MV-4-11 (cell line): ENCODE results near the gene ZNF221.
A peak's percentile ranks its signal among the peaks of the same experiment; 100 is the strongest.

Experiments
- DNase-seq: peaks from one replicate; lab custom pipeline; 2025; lab: John Stamatoyannopoulos, UW

Gene ZNF221

DNA sequence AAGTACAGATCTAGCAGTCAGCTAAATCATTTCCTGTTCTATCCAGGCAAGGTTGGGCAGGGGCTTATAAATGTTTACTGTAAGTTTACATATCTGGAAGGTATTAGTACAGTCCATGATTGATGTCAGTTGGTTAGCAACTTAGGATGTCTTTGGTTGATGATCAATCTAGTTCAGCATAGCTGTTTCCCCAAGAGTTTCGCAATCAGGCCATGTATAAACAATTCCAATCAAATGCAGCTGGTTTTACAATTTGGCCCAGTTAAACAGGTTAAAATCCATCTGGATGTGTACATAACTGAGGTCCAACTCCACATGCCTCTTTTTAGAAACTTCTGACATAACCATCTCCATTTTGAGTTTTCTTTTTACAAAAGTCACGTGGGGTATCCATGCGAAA, 6.9 kb downstream of the ZNF221 start:
- DNase-seq: peak; percentile 13

DNA sequence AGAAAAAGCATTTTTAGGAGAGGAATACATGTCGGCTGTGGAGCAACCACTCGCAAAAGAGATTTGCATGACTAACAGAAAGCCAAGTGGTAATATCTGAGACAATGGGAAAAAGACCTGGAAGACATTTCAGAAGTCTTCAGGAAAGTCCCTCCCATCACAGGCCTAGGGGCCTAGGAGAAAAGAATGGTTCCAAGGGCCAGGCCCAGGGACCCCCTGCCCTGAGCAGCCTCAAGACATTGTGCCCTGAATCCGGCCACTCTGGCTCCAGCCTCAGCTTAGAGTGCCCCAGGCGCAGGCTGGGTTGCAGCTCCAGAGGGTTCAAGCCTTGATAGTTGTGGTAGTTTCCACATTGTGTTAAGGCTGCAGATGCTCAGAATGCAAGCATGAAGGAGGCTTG, 9.4 kb downstream of the ZNF221 start:
- DNase-seq: no peak

DNA sequence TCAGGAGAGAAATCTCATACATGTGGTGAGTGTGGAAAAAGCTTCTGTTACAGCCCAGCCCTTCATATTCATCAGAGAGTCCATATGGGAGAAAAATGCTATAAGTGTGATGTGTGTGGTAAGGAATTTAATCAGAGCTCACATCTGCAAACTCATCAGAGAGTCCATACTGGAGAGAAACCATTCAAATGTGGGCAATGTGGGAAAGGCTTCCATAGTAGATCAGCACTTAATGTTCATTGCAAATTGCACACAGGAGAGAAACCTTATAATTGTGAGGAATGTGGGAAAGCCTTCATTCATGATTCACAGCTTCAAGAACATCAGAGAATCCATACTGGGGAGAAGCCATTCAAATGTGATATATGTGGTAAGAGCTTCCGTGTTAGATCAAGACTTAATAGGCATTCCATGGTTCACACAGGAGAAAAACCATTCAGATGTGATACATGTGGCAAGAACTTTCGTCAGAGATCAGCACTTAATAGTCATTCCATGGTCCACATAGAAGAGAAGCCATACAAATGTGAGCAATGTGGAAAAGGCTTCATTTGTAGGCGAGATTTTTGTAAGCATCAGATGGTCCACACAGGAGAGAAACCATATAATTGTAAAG, 15.2 kb downstream of the ZNF221 start:
- DNase-seq: no peak

DNA sequence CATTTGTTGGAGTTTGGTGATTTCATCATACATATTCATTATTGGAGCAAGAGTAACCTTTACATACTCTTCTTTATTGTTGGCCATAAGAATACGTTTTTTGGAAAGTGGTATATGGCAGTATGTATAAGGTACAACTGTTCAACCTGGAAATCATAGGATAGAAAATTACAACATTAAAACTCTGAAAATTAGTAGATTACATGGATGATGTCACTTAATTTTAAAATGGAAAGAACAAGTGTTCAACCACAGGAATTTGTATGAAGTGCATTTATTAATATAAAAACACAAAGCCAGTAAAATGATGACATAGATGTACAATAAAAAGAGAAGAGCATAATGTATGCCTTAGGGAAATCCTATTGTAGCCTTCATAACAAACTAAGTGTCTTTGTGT, 25.7 kb downstream of the ZNF221 start:
- no peak for DNase-seq

DNA sequence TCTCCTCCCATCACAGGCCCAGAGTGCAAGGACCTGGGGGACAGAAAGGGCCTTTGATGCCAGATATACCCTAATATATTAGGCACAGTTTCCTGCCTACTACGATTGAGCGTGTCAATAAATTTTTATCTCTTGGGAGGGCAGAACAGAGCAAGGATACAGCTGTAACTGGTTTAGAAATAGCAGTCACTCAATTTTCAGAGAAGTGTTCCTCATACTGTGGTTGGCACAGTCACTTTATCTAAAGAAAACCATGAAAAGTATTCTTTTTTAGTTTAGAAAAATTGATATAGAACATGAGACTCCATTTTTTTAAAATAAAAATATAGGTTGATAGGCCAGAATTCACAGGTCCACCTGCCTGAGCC, 32.5 kb downstream of the ZNF221 start:
- DNase-seq: no peak

DNA sequence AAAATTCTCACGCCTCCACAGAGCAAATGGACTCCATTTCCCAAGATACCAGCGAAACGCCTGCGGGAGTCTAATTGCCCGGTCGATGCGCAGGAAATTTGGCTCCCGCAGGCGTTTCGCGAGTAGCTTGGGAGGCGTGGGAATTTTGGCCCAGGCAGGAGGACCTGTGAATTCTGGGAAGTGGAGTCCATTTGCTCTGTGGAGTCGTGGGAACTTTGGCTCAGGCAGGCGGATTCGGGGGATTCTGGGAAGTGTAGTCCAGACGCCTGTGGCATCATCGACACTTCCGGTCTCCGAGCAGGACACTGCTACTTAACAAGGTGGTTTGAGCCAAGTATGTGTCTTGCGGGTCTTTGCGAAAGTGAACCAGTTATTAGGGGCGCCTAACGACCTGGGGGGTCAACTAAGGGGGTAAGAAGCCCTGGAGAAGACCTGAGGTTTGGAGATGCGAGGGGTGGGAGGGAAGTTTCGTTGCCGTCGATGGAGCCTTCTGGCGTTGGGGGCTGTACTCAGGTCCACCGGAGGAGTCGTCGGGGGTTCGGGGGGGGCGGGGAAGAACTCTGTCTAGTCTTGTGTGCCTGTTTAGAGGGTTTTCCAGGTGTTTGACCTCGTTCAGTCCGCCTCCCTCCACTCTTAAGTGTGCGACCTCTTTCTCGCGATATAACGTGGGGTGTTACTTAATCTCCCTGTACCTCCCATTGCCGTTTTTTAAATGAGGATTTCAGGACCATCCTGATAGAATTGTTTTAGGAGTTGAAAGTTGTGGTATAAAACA, 33.1 kb downstream of the ZNF221 start, which contains the start of gene ZNF155:
Gene ZNF155 (plus strand): TSS at position 277 of the 775 bp plus-strand sequence. CDS start 4,356 bp downstream, outside the sequence.
- peak; percentile 96 for DNase-seq

DNA sequence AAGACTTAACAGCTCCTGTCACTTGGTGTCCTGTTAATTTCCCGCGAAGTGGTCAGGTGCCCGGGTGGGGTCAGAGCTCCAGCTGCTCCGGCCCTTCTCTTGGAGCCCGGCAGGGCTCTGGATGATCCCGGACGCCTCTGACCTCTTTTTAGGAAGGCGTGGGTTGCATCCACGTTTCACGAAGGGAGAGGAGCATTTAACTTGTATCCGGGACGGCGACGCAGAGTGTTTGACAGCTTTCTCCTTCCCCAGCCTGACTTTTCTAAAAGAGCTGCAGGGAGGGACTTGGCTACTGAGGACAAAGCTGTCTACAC, 33.6 kb downstream of the ZNF221 start:
- DNase-seq: no peak

DNA sequence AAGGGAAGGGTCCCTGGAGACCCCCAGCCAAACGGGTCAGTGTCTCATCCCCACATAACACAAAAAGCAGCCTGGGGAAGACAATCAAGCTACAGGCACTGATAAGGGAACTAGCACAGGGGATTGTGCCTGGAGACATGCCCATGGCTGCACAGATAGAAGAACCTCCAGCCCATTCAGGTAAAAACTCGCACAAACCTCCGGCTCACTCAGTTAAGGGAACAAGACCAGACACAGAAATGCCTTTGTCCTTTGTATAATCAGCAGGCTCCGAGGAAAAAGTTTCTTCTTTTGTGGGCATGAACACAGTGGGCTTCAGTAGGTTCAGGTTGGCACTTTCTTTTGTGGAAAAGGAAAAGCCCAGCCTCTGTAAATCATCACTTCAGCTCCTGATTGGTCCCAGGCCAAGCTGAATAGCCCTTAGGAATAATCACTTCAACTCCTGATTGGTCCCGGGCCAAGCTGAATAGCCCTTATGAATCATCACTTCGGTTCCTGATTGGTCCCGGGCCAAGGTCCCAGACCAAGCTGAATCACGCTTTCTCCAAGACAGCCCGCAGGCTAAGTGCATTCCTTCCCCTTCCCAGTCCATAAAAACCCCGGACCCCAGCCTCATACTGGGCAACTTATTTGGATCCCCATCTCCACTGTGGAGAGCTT, 46.7 kb downstream of the ZNF221 start:
- no peak for DNase-seq

DNA sequence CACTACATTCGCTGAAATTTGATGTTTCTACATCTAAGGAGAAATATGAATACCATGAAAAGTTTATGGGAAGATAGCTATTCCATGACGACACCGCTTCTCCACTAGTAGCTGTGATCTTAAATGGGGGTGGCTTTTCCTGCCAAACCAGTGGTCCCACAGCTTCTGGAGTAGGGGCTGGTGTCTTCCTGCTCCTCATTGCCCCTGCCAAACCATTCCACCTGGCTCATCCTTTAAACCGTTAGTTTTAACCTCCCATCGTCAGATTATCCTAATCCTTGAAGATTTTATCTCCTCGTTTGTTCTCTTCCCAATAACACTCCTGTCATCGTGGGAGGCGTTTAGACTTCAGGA, 51.2 kb downstream of the ZNF221 start:
- no peak for DNase-seq

DNA sequence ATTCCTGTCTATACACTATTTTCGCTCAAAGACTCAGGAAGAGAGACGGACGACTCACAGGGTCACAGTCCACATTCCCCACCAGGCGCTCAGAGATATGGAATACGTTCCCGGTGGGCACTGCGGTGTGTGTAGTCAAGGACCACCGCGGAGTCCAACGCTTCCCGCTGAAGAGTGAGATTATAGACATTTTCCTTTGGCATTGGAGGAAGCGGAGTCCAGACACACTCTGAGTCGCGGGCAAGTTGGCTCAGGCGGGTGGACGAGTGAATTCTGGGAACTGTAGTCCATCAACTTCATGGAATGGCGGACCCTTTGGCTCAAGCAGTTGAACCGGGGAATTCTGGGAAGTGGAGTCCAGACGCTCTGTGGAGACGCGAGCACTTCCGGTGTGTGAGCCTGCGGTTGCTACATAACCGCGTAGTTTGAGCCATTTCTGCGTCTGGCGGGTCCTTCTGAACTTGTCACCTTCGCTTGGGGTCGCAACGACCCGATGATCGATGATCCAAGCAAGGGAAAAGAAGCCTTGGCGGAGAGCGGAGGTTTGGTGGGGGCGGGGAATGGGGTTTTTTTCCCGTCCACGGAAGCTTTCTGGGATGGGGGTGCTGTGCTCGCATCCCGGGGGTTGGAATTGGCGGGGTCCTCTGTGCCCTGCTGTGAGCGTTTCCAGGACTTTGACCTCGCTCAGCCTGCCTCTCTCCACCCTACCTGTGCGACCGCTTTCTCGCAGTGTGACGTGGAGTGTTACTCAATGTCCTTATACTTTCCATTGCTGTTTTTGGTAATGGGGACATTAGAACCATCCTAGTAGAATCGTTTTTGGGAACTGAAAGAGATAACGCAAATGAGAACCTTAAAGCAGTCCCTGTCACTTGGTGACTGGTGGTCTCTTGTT, 51.8 kb downstream of the ZNF221 start, which contains the start of gene ZNF230:
Gene ZNF230 (plus strand): TSS at position 392 of the 895 bp plus-strand sequence. CDS start 4,122 bp downstream, outside the sequence.
- peak; percentile 100 for DNase-seq

DNA sequence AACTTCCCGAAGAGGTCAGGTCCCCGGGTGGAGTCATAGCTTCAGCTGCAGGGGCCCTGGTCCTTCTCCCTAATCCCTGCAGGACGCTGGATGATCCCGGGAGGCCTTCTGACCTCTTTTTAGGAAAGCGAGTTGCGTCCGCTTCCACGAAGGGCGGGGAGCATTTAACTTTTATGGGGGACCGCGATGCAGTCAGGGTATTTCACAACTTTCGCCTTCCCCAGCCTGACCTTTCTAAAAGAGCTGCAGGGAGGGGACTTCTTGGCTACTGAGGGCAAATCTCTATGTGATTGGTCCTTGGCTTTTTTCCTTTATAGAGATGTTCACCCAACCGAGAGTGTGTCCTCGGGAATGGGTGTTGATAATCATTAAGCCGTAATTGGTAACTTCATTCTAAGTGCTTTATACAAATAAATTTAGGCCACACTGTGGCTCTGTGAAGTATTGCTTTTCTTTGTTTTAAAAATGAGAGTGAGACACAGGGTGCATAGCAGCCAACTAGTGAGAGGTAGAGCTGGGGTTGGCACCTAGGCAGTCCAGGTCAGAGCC, 52.5 kb downstream of the ZNF221 start:
- peak; percentile 92 for DNase-seq

DNA sequence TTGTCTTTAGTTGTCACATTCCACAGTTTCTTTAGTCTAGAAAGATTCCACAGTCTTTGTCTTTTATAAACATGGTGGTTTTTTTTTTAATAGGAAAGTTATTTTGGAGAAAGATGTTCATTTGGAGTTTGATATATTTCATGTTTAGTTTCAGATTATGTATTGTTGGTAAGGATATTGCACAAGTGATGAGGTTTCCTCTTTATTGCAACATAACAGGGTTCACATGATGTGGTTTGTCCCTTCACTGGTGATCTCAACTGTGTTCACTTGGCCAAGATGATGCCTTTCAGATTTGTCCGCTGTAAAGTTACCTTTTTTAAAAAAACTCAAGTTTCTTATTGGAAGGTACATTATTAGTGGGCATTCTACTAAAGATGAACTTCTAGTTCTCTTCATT, 54.9 kb downstream of the ZNF221 start:
- peak; percentile 95 for DNase-seq

DNA sequence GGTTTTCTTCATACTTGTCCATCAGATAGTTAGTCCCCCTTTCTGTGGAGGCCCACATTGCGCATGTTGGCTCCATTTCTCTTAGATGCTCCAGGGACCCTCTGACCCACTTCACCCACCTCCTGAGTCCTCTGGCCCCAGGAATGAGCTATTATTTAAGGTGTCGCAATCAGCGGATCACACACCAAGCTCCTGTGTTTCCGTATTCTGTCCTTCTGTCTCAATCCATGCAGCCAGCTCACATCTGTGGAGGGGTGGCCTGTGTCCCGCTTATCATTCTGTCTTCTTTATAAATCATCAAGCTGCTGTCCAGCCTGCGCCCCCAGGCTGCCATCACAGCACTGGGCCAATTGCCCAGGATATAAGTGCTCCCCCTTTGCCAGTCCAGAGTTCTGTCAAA, 56.4 kb downstream of the ZNF221 start:
- no peak for DNase-seq

DNA sequence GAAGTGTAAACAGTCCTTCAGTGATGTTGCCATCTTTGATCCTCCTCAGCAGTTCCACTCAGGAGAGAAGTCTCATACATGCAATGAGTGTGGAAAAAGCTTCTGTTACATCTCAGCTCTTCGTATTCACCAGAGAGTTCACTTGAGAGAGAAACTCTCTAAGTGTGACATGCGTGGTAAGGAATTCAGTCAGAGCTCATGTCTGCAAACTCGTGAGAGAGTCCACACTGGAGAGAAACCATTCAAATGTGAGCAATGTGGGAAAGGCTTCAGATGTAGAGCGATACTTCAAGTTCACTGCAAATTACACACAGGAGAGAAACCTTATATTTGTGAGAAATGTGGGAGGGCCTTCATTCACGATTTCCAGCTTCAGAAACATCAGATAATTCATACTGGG, 59.4 kb downstream of the ZNF221 start:
- no peak for DNase-seq
